Activated naive CD8-positive, alpha-beta T cell treated with anti-CD3 and anti-CD28 coated beads for 36 hours (primary cell): ENCODE measurements around the gene TMEM41B. TPM values are rescaled to one million over a fixed set of nuclear protein-coding genes. Genes with fewer than 3 reads are reported as not detected.
A peak's percentile ranks its signal among the peaks of the same experiment; 100 is the strongest.
"Not testable (repeated sequence)": the region's sequence is repeated elsewhere in the genome, so short reads cannot be mapped to it uniquely, and the experiment has no call there.

Experiments
- DNase-seq: peaks from one replicate; pipeline ENCODE4 v3.0.0; 2021
- H3K27ac Mint-ChIP-seq: one replicate; pipeline ENCODE4 v1.8.0; 2022; ENCODE audit warnings: mild to moderate bottlenecking, moderate library complexity, mixed read lengths
- H3K27me3 Mint-ChIP-seq: one replicate; pipeline ENCODE4 v1.8.0; 2022; ENCODE audit warnings: mild to moderate bottlenecking, mixed read lengths
- H3K36me3 Mint-ChIP-seq: one replicate; pipeline ENCODE4 v1.8.0; 2021; ENCODE audit warnings: mild to moderate bottlenecking, mixed read lengths
- H3K4me1 Mint-ChIP-seq: one replicate; pipeline ENCODE4 v1.8.0; 2021; ENCODE audit warnings: mixed read lengths
- H3K4me3 Mint-ChIP-seq: one replicate; pipeline ENCODE4 v1.8.0; 2022; ENCODE audit warnings: mild to moderate bottlenecking, moderate library complexity, mixed read lengths
- H3K9me3 Mint-ChIP-seq: one replicate; pipeline ENCODE4 v1.8.0; 2022; ENCODE audit warnings: mixed read lengths
- total RNA-seq, 2 experiments: library from RNA; stranded (reverse); gene quantifications; one replicate each; pipeline ENCODE4 v1.2.3, GENCODE V29; 2021

The TMEM41B gene
- 10 to 100 TPM; 20.1 to 20.5 TPM for total RNA-seq

- DNase-seq = peak; percentile 100
- H3K27me3 Mint-ChIP-seq = peaks cover 3% of the 10 kb centered on the region
- H3K4me1 Mint-ChIP-seq = peaks cover 35% of the 10 kb centered on the region
- peaks cover 1% of the 10 kb centered on the region for H3K9me3 Mint-ChIP-seq
- H3K36me3 Mint-ChIP-seq = peaks cover 20% of the 10 kb centered on the region
- H3K27ac Mint-ChIP-seq = peak within 1 kb of the TSS; percentile 96
- H3K4me3 Mint-ChIP-seq = peak within 1 kb of the TSS; percentile 96
Observed at GRCh38 chr11:9314291-9315077, at the start of gene TMEM41B. TSS of gene TMEM41B (minus strand) at chr11:9314593. CDS start at chr11:9314441, 152 bp downstream.

GRCh38 chr11:9362393-9362863 is 48.0 kb upstream of the TMEM41B start:
- H3K27me3 Mint-ChIP-seq = no peaks in the 10 kb centered on the region
- no peak for DNase-seq
- no peaks in the 10 kb centered on the region for H3K36me3 Mint-ChIP-seq
- no peak overlapping the region for H3K4me3 Mint-ChIP-seq
- H3K27ac Mint-ChIP-seq = peak overlapping the region; percentile 30
- no peaks in the 10 kb centered on the region for H3K9me3 Mint-ChIP-seq
- peaks cover 27% of the 10 kb centered on the region for H3K4me1 Mint-ChIP-seq

- H3K9me3 Mint-ChIP-seq, DNase-seq, H3K27me3 Mint-ChIP-seq, H3K27ac Mint-ChIP-seq, H3K36me3 Mint-ChIP-seq, H3K4me3 Mint-ChIP-seq: not testable (repeated sequence)
- peaks cover 27% of the 10 kb centered on the region for H3K4me1 Mint-ChIP-seq
Observed at GRCh38 chr11:9360862-9361622, 46.6 kb upstream of the TMEM41B start.

GRCh38 chr11:9357041-9357440 is 42.6 kb upstream of the TMEM41B start:
- Mint-ChIP-seq H3K9me3 (no peaks in the 10 kb centered on the region), H3K27ac (no peak overlapping the region), H3K36me3 (no peaks in the 10 kb centered on the region), H3K27me3 (no peaks in the 10 kb centered on the region), H3K4me3 (no peak overlapping the region), H3K4me1 (peaks cover 9% of the 10 kb centered on the region)
- DNase-seq = no peak

- Mint-ChIP-seq H3K27me3 (no peaks in the 10 kb centered on the region), H3K4me1 (peaks cover 9% of the 10 kb centered on the region), H3K9me3 (no peaks in the 10 kb centered on the region), H3K4me3 (no peak overlapping the region), H3K27ac (no peak overlapping the region), H3K36me3 (no peaks in the 10 kb centered on the region)
- no peak for DNase-seq
Observed at GRCh38 chr11:9351321-9351881, 37.0 kb upstream of the TMEM41B start.

- not testable (repeated sequence) for H3K36me3 Mint-ChIP-seq, H3K27me3 Mint-ChIP-seq, H3K27ac Mint-ChIP-seq, DNase-seq, H3K9me3 Mint-ChIP-seq, H3K4me3 Mint-ChIP-seq
- H3K4me1 Mint-ChIP-seq = peaks cover 13% of the 10 kb centered on the region
Observed at GRCh38 chr11:9347779-9348178, 33.4 kb upstream of the TMEM41B start.

- H3K36me3 Mint-ChIP-seq = no peaks in the 10 kb centered on the region
- H3K27me3 Mint-ChIP-seq = no peaks in the 10 kb centered on the region
- H3K4me1 Mint-ChIP-seq = peaks cover 13% of the 10 kb centered on the region
- DNase-seq = no peak
- no peak overlapping the region for H3K4me3 Mint-ChIP-seq
- no peaks in the 10 kb centered on the region for H3K9me3 Mint-ChIP-seq
- H3K27ac Mint-ChIP-seq = no peak overlapping the region
Observed at GRCh38 chr11:9347100-9347499, 32.7 kb upstream of the TMEM41B start.

GRCh38 chr11:9344061-9344680 is 29.8 kb upstream of the TMEM41B start:
- Mint-ChIP-seq H3K27me3 (no peaks in the 10 kb centered on the region), H3K4me3 (no peak overlapping the region), H3K36me3 (no peaks in the 10 kb centered on the region), H3K27ac (no peak overlapping the region), H3K4me1 (peaks cover 13% of the 10 kb centered on the region), H3K9me3 (no peaks in the 10 kb centered on the region)
- no peak for DNase-seq

- Mint-ChIP-seq H3K36me3 (no peaks in the 10 kb centered on the region), H3K4me1 (peaks cover 4% of the 10 kb centered on the region), H3K27me3 (no peaks in the 10 kb centered on the region), H3K9me3 (no peaks in the 10 kb centered on the region), H3K4me3 (no peak overlapping the region), H3K27ac (no peak overlapping the region)
- DNase-seq = no peak
Observed at GRCh38 chr11:9341638-9342178, 27.3 kb upstream of the TMEM41B start.

GRCh38 chr11:9332655-9333054 is 18.3 kb upstream of the TMEM41B start:
- no peak overlapping the region for H3K4me3 Mint-ChIP-seq
- DNase-seq = no peak
- no peaks in the 10 kb centered on the region for H3K36me3 Mint-ChIP-seq
- H3K4me1 Mint-ChIP-seq = peaks cover 5% of the 10 kb centered on the region
- no peaks in the 10 kb centered on the region for H3K9me3 Mint-ChIP-seq
- no peak overlapping the region for H3K27ac Mint-ChIP-seq
- no peaks in the 10 kb centered on the region for H3K27me3 Mint-ChIP-seq

GRCh38 chr11:9330387-9331384 is 16.3 kb upstream of the TMEM41B start:
- peaks cover 5% of the 10 kb centered on the region for H3K4me1 Mint-ChIP-seq
- no peak overlapping the region for H3K4me3 Mint-ChIP-seq
- H3K36me3 Mint-ChIP-seq = no peaks in the 10 kb centered on the region
- DNase-seq = no peak
- no peaks in the 10 kb centered on the region for H3K9me3 Mint-ChIP-seq
- no peaks in the 10 kb centered on the region for H3K27me3 Mint-ChIP-seq
- H3K27ac Mint-ChIP-seq = no peak overlapping the region

- Mint-ChIP-seq H3K36me3 (no peaks in the 10 kb centered on the region), H3K27me3 (peaks cover 3% of the 10 kb centered on the region), H3K4me1 (peaks cover 3% of the 10 kb centered on the region), H3K4me3 (no peak overlapping the region), H3K9me3 (no peaks in the 10 kb centered on the region), H3K27ac (no peak overlapping the region)
- DNase-seq = no peak
Observed at GRCh38 chr11:9320047-9320446, 5.7 kb upstream of the TMEM41B start.

GRCh38 chr11:9319377-9320001 is 5.1 kb upstream of the TMEM41B start:
- not testable (repeated sequence) for H3K9me3 Mint-ChIP-seq, DNase-seq, H3K27ac Mint-ChIP-seq, H3K4me3 Mint-ChIP-seq, H3K4me1 Mint-ChIP-seq, H3K36me3 Mint-ChIP-seq, H3K27me3 Mint-ChIP-seq
